Measurements from ENCODE around the gene SKI.

DNA sequence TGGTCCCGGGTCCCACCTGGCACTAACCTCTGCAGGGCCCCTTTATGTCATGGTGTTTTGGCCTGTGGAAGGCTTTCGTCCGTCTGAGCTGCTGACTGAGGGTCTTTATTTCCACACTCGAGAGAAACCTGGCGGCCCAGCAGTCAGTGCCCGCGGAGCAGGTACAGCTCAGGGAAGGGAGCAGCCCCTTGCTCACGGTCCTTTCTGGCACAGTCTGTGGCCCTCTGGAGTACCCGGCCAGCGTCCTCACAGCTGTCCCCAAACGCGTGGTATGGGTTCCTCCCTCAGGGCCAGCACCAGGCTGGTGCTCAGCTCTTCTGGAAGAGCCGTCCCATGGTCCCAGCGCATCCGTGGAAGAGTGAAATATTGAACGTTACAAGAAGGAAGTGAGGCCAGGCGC lies 24.3 kb downstream of the SKI start:
- TF ChIP-seq CTCF (IDR thresholded peaks at IDR 0.05; ENCODE audit: low read depth, low read length, poor library complexity, severe bottlenecking): no peak
- no peak for TF ChIP-seq EZH2phosphoT487 (IDR thresholded peaks at IDR 0.05; ENCODE audit: borderline replicate concordance, low read length)
